ENCODE results near the gene SCD5. TPM values are rescaled to one million over a fixed set of nuclear protein-coding genes. Genes with fewer than 3 reads are reported as not detected.

Gene SCD5
- total and polyA plus RNA-seq, 3 donors from 2014 or later: 76.4 to 161 (median 149) TPM

- H3K27ac ChIP-seq: no peak overlapping the region
- intact Hi-C loops (cut with DNase I; ENCODE audit: low total_unique reads): loop anchor here (10.0 kb wide), 1 partner anchor 415 kb away; the partner anchor contains the start of gene HNRNPD
- no peaks in the 10 kb centered on the region for H3K36me3 ChIP-seq (ENCODE audit: low read depth, missing control alignments)
- 79 to 80% methylated on average over 8 of the region's 8 CpGs for WGBS, 2 donors
- H3K27me3 ChIP-seq: no peaks in the 10 kb centered on the region
- peaks cover 39% of the 10 kb centered on the region for H3K4me1 ChIP-seq
- no peaks in the 10 kb centered on the region for H3K9me3 ChIP-seq
- DNase-seq: no peak
- no peak overlapping the region for H3K4me3 ChIP-seq
- no peak for TF ChIP-seq CTCF (IDR thresholded peaks at IDR 0.05)
- no peak for TF ChIP-seq POLR2A (IDR thresholded peaks at IDR 0.05)
Measured at GRCh38 chr4:82790060-82790660, 8.4 kb downstream of the SCD5 start.

GRCh38 chr4:82789025-82789776 lies 9.4 kb downstream of the SCD5 start:
- Histone ChIP-seq H3K4me1 (peaks cover 42% of the 10 kb centered on the region), H3K4me3 (no peak overlapping the region), H3K36me3 (ENCODE audit: low read depth, missing control alignments) (no peaks in the 10 kb centered on the region), H3K9me3 (no peaks in the 10 kb centered on the region), H3K27ac (no peak overlapping the region), H3K27me3 (no peaks in the 10 kb centered on the region)
- no peak for DNase-seq
- TF ChIP-seq POLR2A (IDR thresholded peaks at IDR 0.05) (no peak), CTCF (IDR thresholded peaks at IDR 0.05) (no peak)
- WGBS, 2 donors: 36 to 58% methylated on average over 7 of the region's 7 CpGs
- intact Hi-C loops (cut with DNase I; ENCODE audit: low total_unique reads): no loop called here

GRCh38 chr4:82787342-82787741 lies 11.3 kb downstream of the SCD5 start:
- 61 to 72% methylated on average over 4 of the region's 4 CpGs for WGBS, 2 donors
- H3K27ac ChIP-seq: no peak overlapping the region
- H3K4me1 ChIP-seq: peaks cover 32% of the 10 kb centered on the region
- DNase-seq: no peak
- no peaks in the 10 kb centered on the region for H3K27me3 ChIP-seq
- no peaks in the 10 kb centered on the region for H3K36me3 ChIP-seq (ENCODE audit: low read depth, missing control alignments)
- intact Hi-C loops (cut with DNase I; ENCODE audit: low total_unique reads): no loop called here
- no peaks in the 10 kb centered on the region for H3K9me3 ChIP-seq
- TF ChIP-seq CTCF (IDR thresholded peaks at IDR 0.05) (no peak), POLR2A (IDR thresholded peaks at IDR 0.05) (no peak)
- H3K4me3 ChIP-seq: no peak overlapping the region

- Histone ChIP-seq H3K27me3 (no peaks in the 10 kb centered on the region), H3K36me3 (ENCODE audit: low read depth, missing control alignments) (no peaks in the 10 kb centered on the region), H3K4me1 (peaks cover 27% of the 10 kb centered on the region), H3K9me3 (no peaks in the 10 kb centered on the region), H3K27ac (no peak overlapping the region), H3K4me3 (no peak overlapping the region)
- no peak for TF ChIP-seq CTCF (IDR thresholded peaks at IDR 0.05)
- TF ChIP-seq POLR2A (IDR thresholded peaks at IDR 0.05): no peak
- DNase-seq: no peak
- WGBS, 2 donors: 55 to 77% methylated on average over 4 of the region's 4 CpGs
- intact Hi-C loops (cut with DNase I; ENCODE audit: low total_unique reads): no loop called here
Measured at GRCh38 chr4:82786828-82787227, 11.8 kb downstream of the SCD5 start.
